Stimulated activated CD8-positive, alpha-beta memory T cell treated with anti-CD3 and anti-CD28 coated beads, Interleukin-4, amount 100 ng/mL, for 1 hour (primary cell): ENCODE measurements around the gene TMEM106A.
"Not testable (repeated sequence)": the region's sequence is repeated elsewhere in the genome, so short reads cannot be mapped to it uniquely, and the experiment has no call there.

ENCODE experiments used
- DNase-seq, 2 donors: peaks; one replicate each; pipeline ENCODE4 v3.0.0-alpha.2; 2020; ENCODE audit warnings: low read depth in 2 of 2, low spot score in 1 of 2

The TMEM106A gene

GRCh38 chr17:43215341-43215740, 3.7 kb downstream of the TMEM106A start:
- no peak for DNase-seq

DNA sequence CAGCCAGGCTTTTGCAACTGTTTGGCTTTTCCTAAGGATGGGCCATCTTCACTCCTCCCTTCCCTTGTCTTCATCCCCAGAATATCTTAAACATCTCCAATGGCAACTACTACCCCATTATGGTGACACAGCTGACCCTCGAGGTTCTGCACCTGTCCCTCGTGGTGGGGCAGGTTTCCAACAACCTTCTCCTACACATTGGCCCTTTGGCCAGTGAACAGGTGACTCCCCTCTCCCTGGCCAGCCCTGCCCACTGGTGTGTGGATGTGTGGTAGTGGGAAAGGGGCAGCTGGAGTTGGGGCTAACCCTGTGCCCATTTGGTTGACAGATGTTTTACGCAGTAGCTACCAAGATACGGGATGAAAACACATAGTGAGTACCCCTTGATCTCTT, 4.7 kb downstream of the TMEM106A start:
- DNase-seq, result no peak

DNA sequence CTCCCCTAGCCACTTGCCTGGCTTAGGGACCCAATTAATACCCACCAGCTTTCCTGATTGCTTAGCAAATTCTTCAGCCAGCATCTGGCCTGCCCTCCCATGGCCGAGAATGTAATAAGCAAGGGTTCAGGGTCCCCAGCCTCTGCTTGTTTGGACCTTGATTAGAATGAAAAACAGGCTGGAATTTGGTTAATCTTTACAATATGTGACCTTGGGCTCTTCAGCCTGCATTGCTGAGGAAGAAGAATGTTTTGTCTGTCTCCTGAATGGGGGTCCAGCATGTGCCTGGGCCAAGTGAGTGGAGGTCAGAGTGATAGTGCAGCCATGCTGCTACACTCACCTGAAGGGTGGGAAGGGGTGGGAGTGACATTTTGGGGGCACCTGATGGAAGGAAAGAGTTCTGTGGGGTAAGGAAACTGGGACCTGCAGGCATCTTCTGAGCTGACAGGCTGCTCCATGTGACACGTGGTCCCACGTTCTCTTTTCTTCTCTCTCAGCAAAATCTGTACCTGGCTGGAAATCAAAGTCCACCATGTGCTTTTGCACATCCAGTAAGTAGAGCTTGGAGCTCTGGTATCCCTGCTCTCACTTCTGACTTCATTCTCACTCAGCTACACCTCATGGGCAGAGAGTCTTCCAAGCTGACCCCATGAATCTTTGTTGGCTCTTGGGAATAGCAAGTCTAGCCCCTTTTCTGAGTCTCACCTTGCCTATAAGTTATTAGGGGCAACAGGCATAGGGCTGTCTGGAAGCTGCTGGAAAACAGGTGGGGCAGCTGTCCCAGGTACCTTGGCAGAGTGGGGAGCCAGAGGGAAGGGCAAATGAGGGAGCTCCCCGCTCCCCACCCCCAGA, 5.3 kb downstream of the TMEM106A start:
- no peak for DNase-seq

DNA sequence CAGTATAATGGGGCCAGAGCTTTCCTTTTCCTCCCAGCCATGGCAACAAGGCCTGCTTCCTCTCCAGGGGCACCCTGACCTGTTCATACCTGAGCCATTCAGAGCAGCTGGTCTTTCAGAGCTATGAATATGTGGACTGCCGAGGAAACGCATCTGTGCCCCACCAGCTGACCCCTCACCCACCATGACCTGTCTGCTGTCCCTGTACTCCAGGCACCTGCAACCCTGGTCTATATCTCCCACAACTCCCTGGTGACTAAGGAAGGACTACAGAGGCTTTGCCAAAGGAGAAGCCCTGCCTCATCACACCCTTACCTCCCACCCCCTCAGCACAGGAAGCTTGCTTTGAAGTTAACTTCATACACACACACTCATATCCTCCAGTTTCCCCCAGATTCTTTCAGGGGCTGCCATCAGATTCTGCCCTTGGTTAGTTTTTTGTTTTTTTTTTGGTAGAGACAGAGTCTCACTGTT, 6.0 kb downstream of the TMEM106A start:
- no peak for DNase-seq

GRCh38 chr17:43219001-43219400, 7.3 kb downstream of the TMEM106A start:
- no peak for DNase-seq

GRCh38 chr17:43219746-43220380, 8.2 kb downstream of the TMEM106A start:
- no peak for DNase-seq

GRCh38 chr17:43220511-43221125, 8.9 kb downstream of the TMEM106A start:
- no peak for DNase-seq

- no peak for DNase-seq
Measured at GRCh38 chr17:43224146-43224705, 12.6 kb downstream of the TMEM106A start.

DNA sequence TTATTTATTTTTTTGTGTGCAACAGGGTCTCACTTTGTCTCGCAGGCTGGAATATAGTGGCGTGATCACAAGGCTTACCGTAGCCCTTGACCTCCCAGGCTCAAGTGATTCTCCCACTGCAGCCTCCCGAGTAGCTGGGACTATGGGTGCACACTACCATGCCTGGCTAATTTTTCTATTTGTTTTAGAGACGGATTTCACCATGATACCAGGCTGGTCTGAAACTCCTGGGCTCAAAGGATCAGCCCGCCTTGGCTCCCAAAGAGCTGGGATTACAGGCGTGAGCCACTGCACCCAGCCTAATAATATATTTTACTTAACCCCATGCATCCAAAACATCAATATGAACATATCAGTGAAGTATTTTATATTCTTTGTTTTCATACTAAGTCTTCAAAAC, 14.7 kb downstream of the TMEM106A start:
- no peak for DNase-seq

GRCh38 chr17:43228020-43228782, 16.5 kb downstream of the TMEM106A start, which contains the start of gene CCDC200:
CCDC200 (minus strand) TSS chr17:43228623; CDS start chr17:43228554, 69 bp downstream.
- DNase-seq, result not testable (repeated sequence)

DNA sequence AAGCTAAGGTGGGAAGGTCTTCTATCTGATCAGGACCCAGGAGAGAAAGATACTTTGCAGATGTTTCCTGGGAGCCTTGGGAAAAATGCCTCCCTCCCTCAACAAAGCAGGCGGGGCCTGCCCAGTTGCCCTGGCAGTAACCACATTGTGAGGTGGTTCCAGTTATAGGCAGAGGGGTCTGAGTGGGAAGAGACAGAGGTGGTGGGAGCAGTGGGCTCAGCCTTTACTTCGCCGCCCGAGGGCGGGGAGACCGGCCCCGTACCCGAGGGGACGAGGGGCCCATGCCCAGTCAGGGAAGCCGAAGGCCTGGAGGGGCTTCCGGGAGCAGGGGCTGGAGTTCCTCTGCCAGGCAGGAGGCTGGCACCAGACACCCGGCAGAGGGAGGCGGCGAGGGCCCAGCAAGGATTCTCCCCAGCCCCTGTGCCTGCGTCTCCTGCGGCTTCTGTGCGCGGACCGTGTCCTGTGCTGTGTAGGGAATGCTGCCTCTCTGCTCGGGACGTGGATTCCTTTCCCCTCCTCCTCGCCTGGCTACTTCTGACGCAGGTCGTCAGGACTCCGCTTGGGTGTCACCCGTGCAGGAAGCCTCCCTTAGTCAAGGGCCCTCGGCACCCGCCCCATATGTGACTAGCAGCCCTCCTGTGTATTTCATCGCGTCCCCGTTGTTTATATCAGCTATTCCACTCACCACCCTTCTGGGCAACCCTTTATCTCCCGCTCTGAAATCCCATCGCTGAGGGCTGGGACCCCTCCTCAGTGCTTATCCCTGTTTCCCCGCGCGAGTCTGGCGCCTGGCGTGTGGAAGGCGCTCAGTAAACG, 19.7 kb downstream of the TMEM106A start:
- not testable (repeated sequence) for DNase-seq

GRCh38 chr17:43232021-43232699, 20.5 kb downstream of the TMEM106A start:
- not testable (repeated sequence) for DNase-seq

GRCh38 chr17:43233263-43233662, 21.6 kb downstream of the TMEM106A start:
- not testable (repeated sequence) for DNase-seq

GRCh38 chr17:43233877-43234276, 22.2 kb downstream of the TMEM106A start, which contains the start of gene RNU2-1:
RNU2-1 (minus strand) TSS chr17:43233977.
- DNase-seq, result not testable (repeated sequence)

GRCh38 chr17:43239597-43239996, 27.9 kb downstream of the TMEM106A start:
- DNase-seq, result not testable (repeated sequence)

GRCh38 chr17:43240596-43241352, 29.1 kb downstream of the TMEM106A start:
- not testable (repeated sequence) for DNase-seq

- DNase-seq, result not testable (repeated sequence)
Measured at GRCh38 chr17:43246456-43246855, 34.8 kb downstream of the TMEM106A start.
